ENCODE measurements around the gene CCR3.

The CCR3 gene

GRCh38 chr3:46277476-46277875 lies 35.2 kb downstream of the CCR3 start:
- no peak for DNase-seq

GRCh38 chr3:46278816-46279672 lies 36.8 kb downstream of the CCR3 start:
- no peak for DNase-seq

- DNase-seq = peak in 1 of 2 donors; percentile 63
Observed at GRCh38 chr3:46280105-46280797, 38.0 kb downstream of the CCR3 start.

GRCh38 chr3:46281551-46281950 lies 39.3 kb downstream of the CCR3 start:
- no peak for DNase-seq

GRCh38 chr3:46282041-46282440 lies 39.8 kb downstream of the CCR3 start:
- DNase-seq = no peak

- no peak for DNase-seq
Observed at GRCh38 chr3:46282696-46283095, 40.4 kb downstream of the CCR3 start.

GRCh38 chr3:46283881-46284450 lies 41.7 kb downstream of the CCR3 start:
- DNase-seq = no peak

GRCh38 chr3:46284981-46285683 lies 42.9 kb downstream of the CCR3 start:
- peak; percentile 52 to 65 for DNase-seq

- no peak for DNase-seq
Observed at GRCh38 chr3:46285931-46286619, 43.8 kb downstream of the CCR3 start.

- no peak for DNase-seq
Observed at GRCh38 chr3:46286947-46287565, 44.8 kb downstream of the CCR3 start.

- DNase-seq = no peak
Observed at GRCh38 chr3:46289551-46289950, 47.3 kb downstream of the CCR3 start.

GRCh38 chr3:46289966-46290365 lies 47.7 kb downstream of the CCR3 start:
- DNase-seq = no peak

- DNase-seq = no peak
Observed at GRCh38 chr3:46291046-46291445, 48.8 kb downstream of the CCR3 start.

GRCh38 chr3:46293035-46293724 lies 50.9 kb downstream of the CCR3 start:
- no peak for DNase-seq

GRCh38 chr3:46293991-46294833 lies 52.0 kb downstream of the CCR3 start:
- no peak for DNase-seq

GRCh38 chr3:46296826-46297225 lies 54.6 kb downstream of the CCR3 start:
- DNase-seq = no peak

- DNase-seq = no peak
Observed at GRCh38 chr3:46297658-46298423, 55.6 kb downstream of the CCR3 start.

- DNase-seq = no peak
Observed at GRCh38 chr3:46298871-46299607, 56.8 kb downstream of the CCR3 start.
